Measurements from ENCODE around the gene COPS4. TPM values are rescaled to one million over a fixed set of nuclear protein-coding genes. Genes with fewer than 3 reads are reported as not detected.
A peak's percentile ranks its signal among the peaks of the same experiment; 100 is the strongest.
"Not testable (repeated sequence)": the region's sequence is repeated elsewhere in the genome, so short reads cannot be mapped to it uniquely, and the experiment has no call there.

The COPS4 gene
- polyA plus RNA-seq, 1 donor (not counting 4 experiments of a cell fraction or from before 2014, with no cell fraction given), result 50.2 TPM

DNA sequence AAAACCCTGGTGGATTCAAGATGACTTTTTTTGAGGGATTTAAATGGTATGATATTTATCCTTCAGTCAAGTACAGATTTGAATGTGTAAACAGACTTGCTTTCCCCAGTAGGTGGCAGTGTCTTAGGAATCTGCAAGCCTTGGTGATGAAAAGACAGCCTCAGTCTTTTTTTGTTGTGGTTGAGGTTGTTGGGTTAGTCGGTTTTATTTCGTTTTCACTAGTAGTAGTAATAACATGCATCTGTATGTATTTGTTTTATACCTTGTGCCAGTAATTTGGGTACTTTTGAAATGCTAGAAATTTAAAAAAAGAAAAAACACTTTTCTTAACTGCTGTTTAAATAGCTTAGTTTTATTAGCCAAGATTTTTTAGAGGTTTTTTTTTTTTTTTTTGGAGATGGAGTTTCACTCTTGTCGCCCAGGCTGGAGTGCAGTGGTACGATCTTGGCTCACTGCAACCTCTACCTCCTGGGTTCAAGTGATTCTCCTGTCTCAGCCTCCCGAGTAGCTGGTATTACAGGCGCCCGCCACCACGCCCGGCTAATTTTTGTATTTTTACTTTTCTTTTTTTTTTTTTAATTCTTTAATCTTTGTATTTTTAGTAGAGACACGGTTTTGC is 39.2 kb downstream of the COPS4 start:
- no peak overlapping the region for H3K4me3 ChIP-seq (ENCODE audit: control insufficient read depth in 2 of 3, extremely low read depth in 1 of 3, insufficient read depth in 2 of 3, low read depth in 1 of 3, low read length in 3 of 3)
- no peak overlapping the region for H3K27ac ChIP-seq (ENCODE audit: control insufficient read depth, insufficient read depth, low read length)
- peaks cover 11% of the 10 kb centered on the region for H3K4me1 ChIP-seq (ENCODE audit: control insufficient read depth, extremely low read depth, insufficient read depth, low read length)
- peak; percentile 26 for DNase-seq (ENCODE audit: low read depth, low spot score)
- no peak overlapping the region for H3K9ac ChIP-seq (ENCODE audit: control insufficient read depth, extremely low read depth, insufficient read depth, low read length)
- dilution Hi-C loops (cut with MboI; ENCODE audit: extremely low pct_ligation_motif_present, low sequenced_read_pairs), result no loop called here
- H2AFZ ChIP-seq (ENCODE audit: control insufficient read depth, low read length), result no peak overlapping the region
- TF ChIP-seq EZH2 (IDR thresholded peaks at IDR 0.05; ENCODE audit: low read length), result no peak
- TF ChIP-seq, protein P1, sequence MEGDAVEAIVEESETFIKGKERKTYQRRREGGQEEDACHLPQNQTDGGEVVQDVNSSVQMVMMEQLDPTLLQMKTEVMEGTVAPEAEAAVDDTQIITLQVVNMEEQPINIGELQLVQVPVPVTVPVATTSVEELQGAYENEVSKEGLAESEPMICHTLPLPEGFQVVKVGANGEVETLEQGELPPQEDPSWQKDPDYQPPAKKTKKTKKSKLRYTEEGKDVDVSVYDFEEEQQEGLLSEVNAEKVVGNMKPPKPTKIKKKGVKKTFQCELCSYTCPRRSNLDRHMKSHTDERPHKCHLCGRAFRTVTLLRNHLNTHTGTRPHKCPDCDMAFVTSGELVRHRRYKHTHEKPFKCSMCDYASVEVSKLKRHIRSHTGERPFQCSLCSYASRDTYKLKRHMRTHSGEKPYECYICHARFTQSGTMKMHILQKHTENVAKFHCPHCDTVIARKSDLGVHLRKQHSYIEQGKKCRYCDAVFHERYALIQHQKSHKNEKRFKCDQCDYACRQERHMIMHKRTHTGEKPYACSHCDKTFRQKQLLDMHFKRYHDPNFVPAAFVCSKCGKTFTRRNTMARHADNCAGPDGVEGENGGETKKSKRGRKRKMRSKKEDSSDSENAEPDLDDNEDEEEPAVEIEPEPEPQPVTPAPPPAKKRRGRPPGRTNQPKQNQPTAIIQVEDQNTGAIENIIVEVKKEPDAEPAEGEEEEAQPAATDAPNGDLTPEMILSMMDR (optimal IDR thresholded peaks at IDR 0.05 in 1 of 3, IDR thresholded peaks at IDR 0.05 in 1 of 3, conservative IDR thresholded peaks at IDR 0.05 in 1 of 3; ENCODE audit: extremely low read depth in 1 of 3, insufficient read depth in 2 of 3, low read length in 3 of 3), result peak; percentile 53 to 67 (median 60)
- no peaks in the 10 kb centered on the region for H3K27me3 ChIP-seq (ENCODE audit: control insufficient read depth, extremely low read depth, insufficient read depth, low read length)
- H3K79me2 ChIP-seq (ENCODE audit: control insufficient read depth, insufficient read depth, low read length), result no peaks in the 10 kb centered on the region
- H3K9me3 ChIP-seq (ENCODE audit: control insufficient read depth, low read depth, low read length), result no peaks in the 10 kb centered on the region
- H3K36me3 ChIP-seq (ENCODE audit: control insufficient read depth in 2 of 2, extremely low read depth in 1 of 2, insufficient read depth in 2 of 2, low read length in 2 of 2), result peaks cover 2 to 12% of the 10 kb centered on the region in 2 experiments
- H3K4me2 ChIP-seq (ENCODE audit: control insufficient read depth, extremely low read depth, insufficient read depth, low read depth, low read length), result no peak overlapping the region
- H4K20me1 ChIP-seq (ENCODE audit: control insufficient read depth, extremely low read depth, insufficient read depth, low read length), result no peaks in the 10 kb centered on the region
- H3K9me1 ChIP-seq (ENCODE audit: control insufficient read depth, extremely low read depth, insufficient read depth, low read length), result no peaks in the 10 kb centered on the region
- peak; percentile 75 for FAIRE-seq

DNA sequence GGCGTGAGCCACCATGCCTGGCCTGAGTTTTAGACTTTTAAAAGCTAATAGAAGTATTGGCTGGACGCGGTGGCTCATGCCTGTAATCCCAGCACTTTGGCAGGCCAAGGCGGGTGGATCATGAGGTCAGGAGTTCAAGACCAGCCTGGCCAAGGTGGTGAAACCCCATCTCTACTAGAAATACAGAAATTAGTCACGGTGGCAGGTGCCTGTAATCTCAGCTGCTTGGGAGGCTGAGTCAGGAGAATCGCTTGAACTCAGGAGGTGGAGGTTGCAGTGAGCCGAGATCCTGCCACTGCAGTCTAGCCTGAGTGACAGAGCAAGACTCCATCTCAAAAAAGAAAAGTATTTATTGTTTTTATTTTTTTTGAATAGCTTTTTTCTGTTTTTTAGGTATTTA is 39.8 kb downstream of the COPS4 start:
- H3K9me1 ChIP-seq (ENCODE audit: control insufficient read depth, extremely low read depth, insufficient read depth, low read length); H3K27ac ChIP-seq (ENCODE audit: control insufficient read depth, insufficient read depth, low read length); H4K20me1 ChIP-seq (ENCODE audit: control insufficient read depth, extremely low read depth, insufficient read depth, low read length); H3K27me3 ChIP-seq (ENCODE audit: control insufficient read depth, extremely low read depth, insufficient read depth, low read length); H3K79me2 ChIP-seq (ENCODE audit: control insufficient read depth, insufficient read depth, low read length); H2AFZ ChIP-seq (ENCODE audit: control insufficient read depth, low read length); H3K4me2 ChIP-seq (ENCODE audit: control insufficient read depth, extremely low read depth, insufficient read depth, low read depth, low read length); H3K9ac ChIP-seq (ENCODE audit: control insufficient read depth, extremely low read depth, insufficient read depth, low read length); FAIRE-seq; dilution Hi-C loops (cut with MboI; ENCODE audit: extremely low pct_ligation_motif_present, low sequenced_read_pairs); H3K9me3 ChIP-seq (ENCODE audit: control insufficient read depth, low read depth, low read length); DNase-seq (ENCODE audit: low read depth, low spot score); H3K4me3 ChIP-seq (ENCODE audit: control insufficient read depth in 2 of 3, extremely low read depth in 1 of 3, insufficient read depth in 2 of 3, low read depth in 1 of 3, low read length in 3 of 3): not testable (repeated sequence)
- Histone ChIP-seq H3K4me1 (ENCODE audit: control insufficient read depth, extremely low read depth, insufficient read depth, low read length) (peaks cover 11% of the 10 kb centered on the region), H3K36me3 (ENCODE audit: control insufficient read depth in 2 of 2, extremely low read depth in 1 of 2, insufficient read depth in 2 of 2, low read length in 2 of 2) (peaks cover 0 to 12% of the 10 kb centered on the region in 2 experiments)
